ENCODE data around the gene DSG1. TPM values are rescaled to one million over a fixed set of nuclear protein-coding genes. Genes with fewer than 3 reads are reported as not detected.

The DSG1 gene
- total and polyA plus RNA-seq, 4 donors: not detected

DNA sequence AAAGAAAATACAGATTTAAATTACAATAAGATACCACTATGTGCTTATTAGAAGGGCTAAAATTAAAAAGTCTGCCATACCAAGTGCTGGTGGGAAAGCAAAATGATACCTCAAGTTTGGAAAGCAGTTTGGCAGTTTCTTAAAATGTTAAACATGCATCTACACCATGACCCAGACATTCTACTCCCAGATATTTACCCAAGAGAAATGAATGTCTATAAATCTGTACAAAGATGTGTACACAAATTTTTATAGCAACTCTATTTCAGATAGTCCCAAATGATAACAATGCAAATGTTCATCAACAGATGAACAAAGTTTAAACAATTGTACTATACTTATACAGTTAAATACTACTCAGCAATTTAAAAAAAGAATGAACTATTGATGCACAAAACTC lies 51.5 kb downstream of the DSG1 start:
- H3K4me1 ChIP-seq (ENCODE audit: control insufficient read depth in 1 of 2, insufficient read depth in 2 of 2, low read length in 2 of 2): no peaks in the 10 kb centered on the region
- H3K27me3 ChIP-seq (ENCODE audit: control insufficient read depth in 1 of 2, insufficient read depth in 2 of 2, low read length in 1 of 2): no peaks in the 10 kb centered on the region
- no peak for ATAC-seq (ENCODE audit: low FRiP score)
- no peaks in the 10 kb centered on the region for H3K9me3 ChIP-seq (ENCODE audit: control insufficient read depth, low read length)
- DNase-seq: no peak
- no peaks in the 10 kb centered on the region for H3K36me3 ChIP-seq (ENCODE audit: control insufficient read depth in 1 of 2, insufficient read depth in 2 of 2, low read length in 1 of 2)
- no peak overlapping the region for H3K27ac ChIP-seq (ENCODE audit: low read depth in 1 of 2, low read length in 2 of 2)
- intact Hi-C loops (cut with DNase I): no loop called here
- no peak overlapping the region for H3K4me3 ChIP-seq (ENCODE audit: low read length in 2 of 2)

DNA sequence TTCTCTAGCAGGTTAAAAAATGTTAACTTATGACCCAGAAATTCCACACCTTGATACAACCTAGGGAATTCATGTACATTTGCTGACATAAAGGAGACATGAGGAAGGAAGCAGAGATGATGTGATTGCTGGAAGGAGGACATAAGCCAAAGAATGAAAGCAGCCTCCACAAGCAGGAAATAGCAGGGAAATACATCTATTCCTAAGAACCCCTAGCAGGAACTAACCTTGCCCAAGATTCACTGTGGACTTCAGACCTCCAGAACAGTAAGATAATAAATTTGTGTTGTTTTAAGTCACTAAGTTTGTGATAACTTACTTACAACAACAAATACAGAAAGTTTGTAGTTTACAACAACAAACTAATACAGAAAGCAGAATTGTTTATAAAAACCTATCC lies 54.0 kb downstream of the DSG1 start:
- H3K4me1 ChIP-seq (ENCODE audit: control insufficient read depth in 1 of 2, insufficient read depth in 2 of 2, low read length in 2 of 2): no peaks in the 10 kb centered on the region
- H3K36me3 ChIP-seq (ENCODE audit: control insufficient read depth in 1 of 2, insufficient read depth in 2 of 2, low read length in 1 of 2): no peaks in the 10 kb centered on the region
- no peaks in the 10 kb centered on the region for H3K9me3 ChIP-seq (ENCODE audit: control insufficient read depth, low read length)
- no peak overlapping the region for H3K27ac ChIP-seq (ENCODE audit: low read depth in 1 of 2, low read length in 2 of 2)
- no peak for ATAC-seq (ENCODE audit: low FRiP score)
- DNase-seq: no peak
- intact Hi-C loops (cut with DNase I): no loop called here
- no peak overlapping the region for H3K4me3 ChIP-seq (ENCODE audit: low read length in 2 of 2)
- H3K27me3 ChIP-seq (ENCODE audit: control insufficient read depth in 1 of 2, insufficient read depth in 2 of 2, low read length in 1 of 2): no peaks in the 10 kb centered on the region

DNA sequence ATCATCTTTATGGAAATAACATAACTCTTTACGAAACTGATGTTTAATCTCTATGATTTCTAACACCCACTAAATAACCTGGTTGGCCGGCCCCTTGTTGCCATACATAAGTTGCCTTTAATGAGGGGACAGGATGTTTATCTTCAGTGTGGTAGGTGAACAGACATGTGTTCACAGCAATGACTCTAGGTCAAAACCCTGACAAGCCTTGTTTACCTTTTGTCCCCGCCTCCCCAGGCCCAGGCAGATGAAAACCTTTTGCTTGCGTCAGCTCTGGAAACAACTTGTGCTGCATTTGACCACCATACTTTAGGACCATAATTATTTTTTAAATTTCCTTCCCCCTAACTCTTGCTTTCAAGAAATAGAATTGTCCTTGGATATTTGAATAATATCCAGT lies 55.7 kb downstream of the DSG1 start:
- no peak for ATAC-seq (ENCODE audit: low FRiP score)
- H3K27ac ChIP-seq (ENCODE audit: low read depth in 1 of 2, low read length in 2 of 2): no peak overlapping the region
- no peaks in the 10 kb centered on the region for H3K4me1 ChIP-seq (ENCODE audit: control insufficient read depth in 1 of 2, insufficient read depth in 2 of 2, low read length in 2 of 2)
- no peaks in the 10 kb centered on the region for H3K9me3 ChIP-seq (ENCODE audit: control insufficient read depth, low read length)
- no peaks in the 10 kb centered on the region for H3K36me3 ChIP-seq (ENCODE audit: control insufficient read depth in 1 of 2, insufficient read depth in 2 of 2, low read length in 1 of 2)
- 89% methylated on average over 4 of the region's 4 CpGs for WGBS, 2 donors
- intact Hi-C loops (cut with DNase I): no loop called here
- no peaks in the 10 kb centered on the region for H3K27me3 ChIP-seq (ENCODE audit: control insufficient read depth in 1 of 2, insufficient read depth in 2 of 2, low read length in 1 of 2)
- H3K4me3 ChIP-seq (ENCODE audit: low read length in 2 of 2): no peak overlapping the region
- DNase-seq: no peak

DNA sequence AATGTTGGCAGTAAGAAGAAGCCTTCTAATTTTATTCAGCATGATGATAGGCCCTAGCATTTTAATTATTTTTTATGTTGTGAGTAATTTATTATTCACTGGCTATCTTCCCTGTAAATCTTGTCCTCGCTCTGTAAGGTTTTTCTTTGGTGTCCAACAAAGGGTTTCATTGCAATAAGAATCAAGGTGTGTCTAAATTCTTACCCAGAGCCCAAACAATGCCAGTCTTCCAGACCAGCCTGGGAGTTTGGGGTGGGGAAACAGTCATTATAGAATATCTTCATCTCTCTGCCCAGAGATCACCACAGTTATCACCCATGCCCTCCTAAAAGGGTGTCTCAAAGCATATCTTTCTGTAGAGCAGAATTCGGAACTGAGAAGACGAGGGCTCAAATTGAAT lies 58.5 kb downstream of the DSG1 start, which contains the start of gene DSG4:
Gene DSG4, plus strand, starts transcription at position 301 of the 400 bp plus-strand sequence. CDS start 135 bp downstream, outside the sequence.
- Histone ChIP-seq H3K27me3 (ENCODE audit: control insufficient read depth in 1 of 2, insufficient read depth in 2 of 2, low read length in 1 of 2) (no peaks in the 10 kb centered on the region), H3K36me3 (ENCODE audit: control insufficient read depth in 1 of 2, insufficient read depth in 2 of 2, low read length in 1 of 2) (no peaks in the 10 kb centered on the region), H3K4me1 (ENCODE audit: control insufficient read depth in 1 of 2, insufficient read depth in 2 of 2, low read length in 2 of 2) (no peaks in the 10 kb centered on the region), H3K4me3 (ENCODE audit: low read length in 2 of 2) (no peak within 1 kb of the TSS), H3K9me3 (ENCODE audit: control insufficient read depth, low read length) (no peaks in the 10 kb centered on the region), H3K27ac (ENCODE audit: low read depth in 1 of 2, low read length in 2 of 2) (no peak within 1 kb of the TSS)
- 89 to 92% methylated on average over 3 of the region's 3 CpGs for WGBS, 2 donors
- DNase-seq (no peak), ATAC-seq (ENCODE audit: low FRiP score) (no peak)
- intact Hi-C loops (cut with DNase I): no loop called here

DNA sequence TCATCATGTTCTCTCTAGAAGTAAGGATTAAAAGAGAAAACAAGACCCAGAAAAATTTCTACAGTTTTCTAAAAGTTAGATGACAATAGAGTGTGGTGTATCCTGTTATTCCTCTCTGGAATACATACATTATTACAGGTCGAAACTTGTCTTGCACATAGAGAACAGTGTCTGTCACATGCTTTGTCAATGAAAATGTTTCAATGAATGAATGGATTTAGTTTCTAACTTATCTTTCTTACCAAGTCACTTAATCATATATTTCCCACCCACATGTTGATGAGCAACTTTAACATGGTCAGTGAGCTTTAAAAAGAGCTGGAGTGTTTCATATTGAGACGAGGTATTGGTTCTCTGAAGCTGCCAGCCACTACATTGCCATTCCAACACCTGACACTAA lies 63.0 kb downstream of the DSG1 start:
- ATAC-seq (ENCODE audit: low FRiP score): no peak
- 78 to 86% methylated on average over 2 of the region's 2 CpGs for whole genome bisulfite sequencing, 2 donors
- no peak overlapping the region for H3K4me3 ChIP-seq (ENCODE audit: low read length in 2 of 2)
- no peaks in the 10 kb centered on the region for H3K27me3 ChIP-seq (ENCODE audit: control insufficient read depth in 1 of 2, insufficient read depth in 2 of 2, low read length in 1 of 2)
- no peak for DNase-seq
- no peaks in the 10 kb centered on the region for H3K36me3 ChIP-seq (ENCODE audit: control insufficient read depth in 1 of 2, insufficient read depth in 2 of 2, low read length in 1 of 2)
- H3K27ac ChIP-seq (ENCODE audit: low read depth in 1 of 2, low read length in 2 of 2): no peak overlapping the region
- intact Hi-C loops (cut with DNase I): no loop called here
- H3K4me1 ChIP-seq (ENCODE audit: control insufficient read depth in 1 of 2, insufficient read depth in 2 of 2, low read length in 2 of 2): no peaks in the 10 kb centered on the region
- H3K9me3 ChIP-seq (ENCODE audit: control insufficient read depth, low read length): no peaks in the 10 kb centered on the region

DNA sequence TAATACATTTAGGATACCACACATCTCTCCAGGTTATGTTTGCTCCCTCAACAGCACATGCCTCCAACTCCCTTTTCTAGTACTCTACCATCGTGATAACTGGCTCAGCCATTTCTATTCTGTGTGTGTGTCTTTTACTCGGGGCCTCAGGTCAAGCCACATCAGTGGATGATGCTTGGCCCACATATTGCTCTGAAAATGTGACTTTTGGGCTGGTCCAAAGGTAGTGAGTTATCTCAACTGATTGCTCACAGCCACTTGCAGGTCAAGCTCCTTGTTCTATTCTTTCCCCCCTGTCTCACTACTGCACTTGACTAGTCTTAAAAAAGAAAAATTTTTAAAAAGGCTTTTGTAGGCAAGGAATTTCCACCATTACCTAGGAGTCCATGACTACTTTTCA lies 64.1 kb downstream of the DSG1 start:
- no peaks in the 10 kb centered on the region for H3K27me3 ChIP-seq (ENCODE audit: control insufficient read depth in 1 of 2, insufficient read depth in 2 of 2, low read length in 1 of 2)
- no peaks in the 10 kb centered on the region for H3K9me3 ChIP-seq (ENCODE audit: control insufficient read depth, low read length)
- no peak overlapping the region for H3K27ac ChIP-seq (ENCODE audit: low read depth in 1 of 2, low read length in 2 of 2)
- no peak overlapping the region for H3K4me3 ChIP-seq (ENCODE audit: low read length in 2 of 2)
- ATAC-seq (ENCODE audit: low FRiP score) (no peak), DNase-seq (no peak)
- 90 to 98% methylated on average over 2 of the region's 2 CpGs for whole genome bisulfite sequencing, 2 donors
- H3K36me3 ChIP-seq (ENCODE audit: control insufficient read depth in 1 of 2, insufficient read depth in 2 of 2, low read length in 1 of 2): no peaks in the 10 kb centered on the region
- intact Hi-C loops (cut with DNase I): no loop called here
- H3K4me1 ChIP-seq (ENCODE audit: control insufficient read depth in 1 of 2, insufficient read depth in 2 of 2, low read length in 2 of 2): no peaks in the 10 kb centered on the region

DNA sequence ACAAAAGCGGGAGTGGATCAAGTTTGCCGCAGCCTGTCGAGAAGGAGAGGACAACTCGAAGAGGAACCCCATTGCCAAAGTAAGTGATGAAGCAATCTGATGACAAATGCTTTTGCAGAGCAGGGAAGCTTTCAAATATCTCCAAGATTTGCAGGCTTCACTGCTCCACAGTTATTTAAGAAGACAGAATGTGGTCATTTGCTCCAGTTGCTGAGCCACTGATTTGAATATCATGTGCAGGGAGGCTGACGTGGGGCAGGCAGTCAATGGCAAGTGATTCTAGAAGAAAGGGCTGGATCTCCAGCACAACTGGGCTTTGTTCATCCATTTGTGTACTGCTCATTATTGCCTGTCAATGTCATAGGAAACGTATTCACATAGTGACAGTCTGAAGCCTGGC lies 68.8 kb downstream of the DSG1 start:
- Histone ChIP-seq H3K9me3 (ENCODE audit: control insufficient read depth, low read length) (no peaks in the 10 kb centered on the region), H3K27ac (ENCODE audit: low read depth in 1 of 2, low read length in 2 of 2) (no peak overlapping the region), H3K4me3 (ENCODE audit: low read length in 2 of 2) (no peak overlapping the region), H3K36me3 (ENCODE audit: control insufficient read depth in 1 of 2, insufficient read depth in 2 of 2, low read length in 1 of 2) (no peaks in the 10 kb centered on the region), H3K27me3 (ENCODE audit: control insufficient read depth in 1 of 2, insufficient read depth in 2 of 2, low read length in 1 of 2) (no peaks in the 10 kb centered on the region), H3K4me1 (ENCODE audit: control insufficient read depth in 1 of 2, insufficient read depth in 2 of 2, low read length in 2 of 2) (no peaks in the 10 kb centered on the region)
- WGBS, 2 donors: 84 to 89% methylated on average over 6 of the region's 6 CpGs
- intact Hi-C loops (cut with DNase I): no loop called here
- DNase-seq (no peak), ATAC-seq (ENCODE audit: low FRiP score) (no peak)

DNA sequence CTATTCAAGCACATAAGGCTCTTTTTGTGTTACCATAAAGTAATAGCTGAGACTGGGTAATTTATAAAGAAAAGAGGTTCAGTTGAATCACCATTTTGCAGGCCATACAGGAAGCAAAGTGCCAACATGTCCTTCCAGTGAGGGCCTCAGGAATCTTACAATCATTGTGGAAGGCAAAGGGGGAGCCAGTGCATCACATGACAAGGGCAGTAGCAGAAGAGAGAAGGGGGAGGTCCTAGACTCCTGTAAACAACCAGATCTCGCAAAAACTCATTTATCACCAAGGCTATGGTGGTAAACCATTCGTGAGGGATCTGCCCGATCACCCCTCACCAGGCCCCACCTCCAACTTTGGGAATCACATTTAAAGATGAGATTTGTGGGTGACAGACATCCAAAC lies 75.3 kb downstream of the DSG1 start:
- intact Hi-C loops (cut with DNase I): no loop called here
- no peak overlapping the region for H3K4me3 ChIP-seq (ENCODE audit: low read length in 2 of 2)
- ATAC-seq (ENCODE audit: low FRiP score): no peak
- no peaks in the 10 kb centered on the region for H3K36me3 ChIP-seq (ENCODE audit: control insufficient read depth in 1 of 2, insufficient read depth in 2 of 2, low read length in 1 of 2)
- no peak overlapping the region for H3K27ac ChIP-seq (ENCODE audit: low read depth in 1 of 2, low read length in 2 of 2)
- no peaks in the 10 kb centered on the region for H3K27me3 ChIP-seq (ENCODE audit: control insufficient read depth in 1 of 2, insufficient read depth in 2 of 2, low read length in 1 of 2)
- no peak for DNase-seq
- H3K4me1 ChIP-seq (ENCODE audit: control insufficient read depth in 1 of 2, insufficient read depth in 2 of 2, low read length in 2 of 2): no peaks in the 10 kb centered on the region
- H3K9me3 ChIP-seq (ENCODE audit: control insufficient read depth, low read length): no peaks in the 10 kb centered on the region
- 90% methylated on average over 3 of the region's 3 CpGs for whole genome bisulfite sequencing, 2 donors

DNA sequence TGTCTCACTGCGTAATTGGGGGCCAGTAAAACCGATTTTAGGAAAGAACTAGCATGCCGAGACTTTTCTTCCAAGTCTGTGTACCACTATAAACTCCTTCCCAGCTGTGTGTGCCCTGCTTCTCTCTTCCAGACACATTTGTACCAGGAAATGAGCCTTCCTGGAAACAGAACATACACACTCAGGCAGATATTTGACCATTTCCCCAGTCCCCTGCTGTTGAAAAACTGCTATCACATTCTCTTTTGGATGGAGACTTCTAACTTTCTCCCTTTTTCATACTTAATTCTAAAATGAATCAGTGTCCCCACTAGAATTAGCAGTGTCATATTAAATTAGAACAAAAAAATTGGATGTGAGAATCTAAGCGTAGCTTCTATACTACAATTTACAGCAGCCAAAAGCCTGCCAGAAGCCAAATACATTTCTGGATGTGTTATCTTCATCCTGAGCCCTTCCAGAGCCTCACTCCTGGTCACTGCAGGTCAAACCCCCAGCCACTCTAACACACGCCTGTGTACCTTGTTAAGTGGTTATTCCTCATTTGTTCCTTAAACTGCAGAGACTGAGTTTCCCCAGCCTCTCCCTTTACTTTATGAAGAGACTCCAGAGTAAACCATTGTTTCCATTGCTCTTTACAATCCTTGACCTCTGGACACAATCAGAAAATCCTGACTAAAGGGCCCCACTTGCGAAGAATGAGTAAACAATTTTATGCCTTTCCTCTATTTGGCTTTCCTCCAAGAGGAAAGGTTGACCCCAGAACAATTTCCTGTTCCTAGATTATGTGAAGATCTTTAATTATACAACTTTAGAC lies 79.0 kb downstream of the DSG1 start:
- Histone ChIP-seq H3K36me3 (ENCODE audit: control insufficient read depth in 1 of 2, insufficient read depth in 2 of 2, low read length in 1 of 2) (no peaks in the 10 kb centered on the region), H3K4me1 (ENCODE audit: control insufficient read depth in 1 of 2, insufficient read depth in 2 of 2, low read length in 2 of 2) (no peaks in the 10 kb centered on the region), H3K27me3 (ENCODE audit: control insufficient read depth in 1 of 2, insufficient read depth in 2 of 2, low read length in 1 of 2) (peaks cover 0 to under 1% of the 10 kb centered on the region in 2 donors), H3K9me3 (ENCODE audit: control insufficient read depth, low read length) (no peaks in the 10 kb centered on the region), H3K4me3 (ENCODE audit: low read length in 2 of 2) (no peak overlapping the region), H3K27ac (ENCODE audit: low read depth in 1 of 2, low read length in 2 of 2) (no peak overlapping the region)
- no peak for DNase-seq
- no peak for ATAC-seq (ENCODE audit: low FRiP score)
- 69 to 79% methylated on average over 6 of the region's 6 CpGs for WGBS, 2 donors
- intact Hi-C loops (cut with DNase I): no loop called here

All from aorta (tissue), 5 donors.